ENCODE measurements around the gene MRAS. TPM values are rescaled to one million over a fixed set of nuclear protein-coding genes. Genes with fewer than 3 reads are reported as not detected.

MRAS gene
- total RNA-seq, 1 donor from 2014 or later = 5.9 TPM

DNA sequence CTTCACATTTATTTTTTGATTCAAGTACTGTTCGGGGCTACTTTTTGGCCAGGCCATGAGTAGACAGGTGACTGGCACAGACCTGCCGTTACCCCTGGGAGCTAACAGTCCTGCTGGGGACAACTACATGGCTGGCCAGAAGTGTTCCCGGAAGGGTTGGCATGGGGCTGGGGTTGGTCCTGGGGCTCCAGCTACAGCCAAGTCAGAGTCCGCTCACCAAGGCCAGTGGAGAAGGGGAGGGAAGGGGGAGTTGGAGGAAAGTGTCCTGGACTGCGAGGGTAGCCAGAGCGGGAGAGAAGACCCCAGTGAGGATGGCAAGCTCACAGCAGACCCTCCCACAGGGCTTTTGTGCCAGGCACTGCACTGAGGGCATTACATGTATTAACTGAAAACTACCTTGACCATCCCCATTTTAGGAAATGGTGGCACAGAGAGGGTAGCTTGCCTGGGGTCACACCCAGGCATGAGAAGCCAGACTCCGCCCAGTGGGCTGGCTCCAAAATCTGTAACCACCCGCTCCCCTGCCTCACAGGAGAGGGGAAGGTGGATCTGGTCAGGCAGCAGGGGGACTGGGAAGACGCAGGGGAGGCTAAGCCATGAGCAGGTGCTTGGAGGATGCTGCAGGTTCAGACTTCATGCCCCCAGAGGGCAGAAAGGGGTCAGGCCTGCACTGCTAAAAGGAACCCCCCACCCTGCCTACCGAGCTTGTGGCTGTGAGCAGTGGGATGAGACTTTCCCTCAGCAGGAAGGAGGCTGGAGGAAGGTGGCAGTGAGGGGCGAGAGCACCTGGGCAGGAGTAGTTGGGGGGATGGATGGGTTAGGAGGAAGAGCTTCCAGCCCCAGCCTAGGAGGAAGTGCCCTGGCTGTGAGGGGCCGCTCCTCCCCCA lies 47.7 kb downstream of the MRAS start:
- Mint-ChIP-seq H3K4me3 (ENCODE audit: unreplicated experiment) (no peak overlapping the region), H3K36me3 (ENCODE audit: low read depth, unreplicated experiment) (no peaks in the 10 kb centered on the region), H3K27me3 (ENCODE audit: unreplicated experiment) (peaks cover 3% of the 10 kb centered on the region), H3K9me3 (ENCODE audit: unreplicated experiment) (no peaks in the 10 kb centered on the region), H3K27ac (ENCODE audit: unreplicated experiment) (no peak overlapping the region), H3K4me1 (ENCODE audit: unreplicated experiment) (no peaks in the 10 kb centered on the region)
- TF ChIP-seq, protein P1, sequence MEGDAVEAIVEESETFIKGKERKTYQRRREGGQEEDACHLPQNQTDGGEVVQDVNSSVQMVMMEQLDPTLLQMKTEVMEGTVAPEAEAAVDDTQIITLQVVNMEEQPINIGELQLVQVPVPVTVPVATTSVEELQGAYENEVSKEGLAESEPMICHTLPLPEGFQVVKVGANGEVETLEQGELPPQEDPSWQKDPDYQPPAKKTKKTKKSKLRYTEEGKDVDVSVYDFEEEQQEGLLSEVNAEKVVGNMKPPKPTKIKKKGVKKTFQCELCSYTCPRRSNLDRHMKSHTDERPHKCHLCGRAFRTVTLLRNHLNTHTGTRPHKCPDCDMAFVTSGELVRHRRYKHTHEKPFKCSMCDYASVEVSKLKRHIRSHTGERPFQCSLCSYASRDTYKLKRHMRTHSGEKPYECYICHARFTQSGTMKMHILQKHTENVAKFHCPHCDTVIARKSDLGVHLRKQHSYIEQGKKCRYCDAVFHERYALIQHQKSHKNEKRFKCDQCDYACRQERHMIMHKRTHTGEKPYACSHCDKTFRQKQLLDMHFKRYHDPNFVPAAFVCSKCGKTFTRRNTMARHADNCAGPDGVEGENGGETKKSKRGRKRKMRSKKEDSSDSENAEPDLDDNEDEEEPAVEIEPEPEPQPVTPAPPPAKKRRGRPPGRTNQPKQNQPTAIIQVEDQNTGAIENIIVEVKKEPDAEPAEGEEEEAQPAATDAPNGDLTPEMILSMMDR (IDR thresholded peaks at IDR 0.05; ENCODE audit: unreplicated experiment) = no peak
- no peak for DNase-seq (ENCODE audit: low spot score)

DNA sequence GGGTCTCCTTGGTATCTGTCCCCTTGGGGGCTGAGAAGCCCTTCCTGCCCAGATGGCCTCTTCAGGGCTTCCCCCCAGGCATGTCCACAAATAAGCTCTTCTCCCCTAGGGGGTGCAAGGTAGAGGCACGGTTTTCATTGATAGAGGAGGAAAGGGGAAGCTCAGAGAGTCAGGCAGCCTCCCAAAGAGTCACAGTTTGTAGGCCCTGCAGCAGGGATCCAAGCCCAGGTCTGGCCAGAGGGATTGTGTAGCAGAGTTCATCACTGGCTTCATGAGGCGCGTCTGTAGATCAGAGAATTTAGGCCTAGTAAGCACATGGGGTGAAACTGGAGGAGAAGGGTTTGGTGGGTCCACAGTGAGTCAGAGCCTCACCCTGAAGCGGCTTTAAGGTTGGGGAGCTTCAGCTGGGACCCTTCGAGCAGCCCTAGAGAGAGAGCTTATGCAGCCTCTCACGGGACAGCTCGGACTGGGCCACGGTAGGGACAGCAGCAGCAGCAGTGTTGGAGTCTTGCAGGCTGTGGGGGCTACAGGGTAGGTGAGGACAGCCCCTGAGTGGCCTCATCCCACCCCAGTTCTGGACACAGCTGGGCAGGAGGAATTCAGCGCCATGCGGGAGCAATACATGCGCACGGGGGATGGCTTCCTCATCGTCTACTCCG lies 48.5 kb downstream of the MRAS start:
- Mint-ChIP-seq H3K4me1 (ENCODE audit: unreplicated experiment) (no peaks in the 10 kb centered on the region), H3K4me3 (ENCODE audit: unreplicated experiment) (no peak overlapping the region), H3K27me3 (ENCODE audit: unreplicated experiment) (peaks cover 4% of the 10 kb centered on the region), H3K27ac (ENCODE audit: unreplicated experiment) (no peak overlapping the region), H3K36me3 (ENCODE audit: low read depth, unreplicated experiment) (no peaks in the 10 kb centered on the region), H3K9me3 (ENCODE audit: unreplicated experiment) (no peaks in the 10 kb centered on the region)
- no peak for DNase-seq (ENCODE audit: low spot score)
- TF ChIP-seq, protein P1 (IDR thresholded peaks at IDR 0.05; ENCODE audit: unreplicated experiment) = no peak

DNA sequence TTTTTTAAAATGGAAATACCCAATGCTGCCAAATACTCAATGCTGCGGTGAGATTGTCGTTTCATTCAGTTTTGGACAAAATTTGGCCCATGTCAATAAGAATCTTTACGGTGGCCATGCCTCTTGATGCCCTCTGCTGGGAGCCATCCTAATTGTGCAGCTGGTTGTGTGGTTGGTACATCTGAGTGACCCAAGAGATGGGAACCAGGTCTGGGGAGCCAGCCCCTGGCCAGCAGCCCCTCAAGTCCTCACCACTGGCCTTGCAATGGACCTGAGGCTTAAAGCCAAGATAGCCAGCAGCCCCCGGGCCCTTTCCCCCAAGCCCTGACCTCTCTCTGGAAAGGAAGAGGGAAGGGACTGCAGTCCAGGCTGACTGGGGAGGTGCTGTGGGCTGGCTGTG lies 49.6 kb downstream of the MRAS start:
- DNase-seq (ENCODE audit: low spot score) = no peak
- peaks cover 5% of the 10 kb centered on the region for H3K27me3 Mint-ChIP-seq (ENCODE audit: unreplicated experiment)
- no peak overlapping the region for H3K4me3 Mint-ChIP-seq (ENCODE audit: unreplicated experiment)
- TF ChIP-seq, protein P1 (IDR thresholded peaks at IDR 0.05; ENCODE audit: unreplicated experiment) = no peak
- no peaks in the 10 kb centered on the region for H3K4me1 Mint-ChIP-seq (ENCODE audit: unreplicated experiment)
- no peaks in the 10 kb centered on the region for H3K9me3 Mint-ChIP-seq (ENCODE audit: unreplicated experiment)
- H3K36me3 Mint-ChIP-seq (ENCODE audit: low read depth, unreplicated experiment) = no peaks in the 10 kb centered on the region
- no peak overlapping the region for H3K27ac Mint-ChIP-seq (ENCODE audit: unreplicated experiment)

DNA sequence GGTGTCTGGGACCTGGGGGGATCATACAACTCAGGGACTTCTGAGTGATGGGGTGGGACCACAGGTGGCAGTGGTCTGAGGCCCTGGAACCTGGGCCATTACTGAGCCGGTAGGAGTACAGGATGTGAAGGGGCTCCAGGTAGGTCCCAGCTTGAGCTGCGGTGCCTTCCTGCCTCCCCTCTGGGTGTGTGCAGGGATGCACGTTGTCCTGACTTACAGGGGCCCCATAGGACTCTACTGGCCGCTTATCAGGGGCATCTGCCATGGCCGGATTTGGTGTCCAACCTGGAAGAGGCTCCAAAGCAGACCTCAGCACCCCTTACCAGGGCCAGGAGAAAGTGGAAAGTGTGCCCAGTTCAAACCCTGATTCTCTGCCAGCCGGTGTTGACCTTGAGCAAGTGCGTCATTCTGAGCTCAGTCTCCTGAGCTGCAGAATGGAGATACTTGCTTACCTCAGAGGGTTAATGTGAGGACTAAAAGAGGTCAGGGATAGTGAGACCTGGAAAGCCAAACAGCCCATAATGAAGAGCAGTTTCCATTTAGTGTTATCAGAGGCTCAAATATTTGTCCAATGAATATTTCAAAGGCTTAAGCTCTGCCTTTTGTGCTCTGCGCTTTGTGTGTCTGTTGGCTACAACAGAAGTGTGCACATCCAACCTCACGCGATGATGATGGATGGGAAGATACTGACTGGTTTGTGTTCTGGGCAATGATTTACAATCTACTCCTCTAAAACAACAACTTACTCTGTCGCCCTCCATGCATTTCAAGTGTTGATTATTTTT lies 50.6 kb downstream of the MRAS start:
- Mint-ChIP-seq H3K27ac (ENCODE audit: unreplicated experiment) (no peak overlapping the region), H3K27me3 (ENCODE audit: unreplicated experiment) (peaks cover 5% of the 10 kb centered on the region)
- DNase-seq (ENCODE audit: low spot score) = no peak

More for the DNA sequence above, 50.6 kb downstream of the MRAS start:
- Mint-ChIP-seq H3K36me3 (ENCODE audit: low read depth, unreplicated experiment) (peaks cover 1% of the 10 kb centered on the region), H3K4me1 (ENCODE audit: unreplicated experiment) (no peaks in the 10 kb centered on the region), H3K9me3 (ENCODE audit: unreplicated experiment) (no peaks in the 10 kb centered on the region), H3K4me3 (ENCODE audit: unreplicated experiment) (no peak overlapping the region)
- TF ChIP-seq, protein P1 (IDR thresholded peaks at IDR 0.05; ENCODE audit: unreplicated experiment) = no peak

All from endothelial cell (in vitro differentiated cells).